ENCODE measurements around the gene CNTNAP5. TPM values are rescaled to one million over a fixed set of nuclear protein-coding genes. Genes with fewer than 3 reads are reported as not detected.

CNTNAP5 gene
- total RNA-seq, 4 donors from 2014 or later, result not detected

DNA sequence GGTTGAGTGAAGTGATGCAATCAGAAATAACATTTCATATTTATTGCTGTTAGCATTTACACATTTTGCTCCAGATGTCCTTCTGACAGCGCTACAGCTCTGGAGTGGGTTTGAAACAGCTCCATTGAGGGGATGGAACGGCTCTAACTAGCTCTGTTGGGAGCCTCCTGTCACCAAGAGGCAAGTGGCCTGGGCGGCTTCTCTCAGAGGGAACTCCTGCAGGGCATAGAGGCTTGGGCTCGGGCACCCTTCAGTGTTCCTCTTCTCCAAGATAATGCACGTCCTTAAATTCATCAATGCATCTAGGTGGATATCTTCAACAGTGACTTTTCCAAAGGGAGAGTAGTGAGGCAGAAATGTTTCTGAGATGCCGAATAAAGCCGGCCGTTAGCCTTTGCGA is 122.5 kb downstream of the CNTNAP5 start:
- Histone ChIP-seq H3K4me1 (no peaks in the 10 kb centered on the region), H3K9me3 (no peaks in the 10 kb centered on the region), H3K4me3 (no peak overlapping the region), H3K27ac (no peak overlapping the region), H3K36me3 (no peaks in the 10 kb centered on the region), H3K27me3 (no peaks in the 10 kb centered on the region)
- no peak for TF ChIP-seq CTCF (IDR thresholded peaks at IDR 0.05 in 4 of 5, conservative IDR thresholded peaks at IDR 0.05 in 1 of 5)
- no peak for TF ChIP-seq POLR2A (IDR thresholded peaks at IDR 0.05)
- in situ Hi-C loops (cut with MboI; ENCODE audit: low sequenced_read_pairs in 4 of 4) (no loop called here), intact Hi-C loops (cut with DNase I; ENCODE audit: low total_unique reads) (no loop called here)
- DNase-seq (no peak), ATAC-seq (no peak)

GRCh38 chr2:124149571-124149970 is 124.5 kb downstream of the CNTNAP5 start:
- no peak for ATAC-seq
- DNase-seq, result no peak
- no peak overlapping the region for H3K4me3 ChIP-seq
- H3K9me3 ChIP-seq, result no peaks in the 10 kb centered on the region
- H3K27ac ChIP-seq, result no peak overlapping the region
- TF ChIP-seq POLR2A (IDR thresholded peaks at IDR 0.05) (no peak), CTCF (IDR thresholded peaks at IDR 0.05 in 4 of 5, conservative IDR thresholded peaks at IDR 0.05 in 1 of 5) (no peak)
- no peaks in the 10 kb centered on the region for H3K27me3 ChIP-seq
- H3K36me3 ChIP-seq, result no peaks in the 10 kb centered on the region
- in situ Hi-C loops (cut with MboI; ENCODE audit: low sequenced_read_pairs in 4 of 4), result no loop called here
- intact Hi-C loops (cut with DNase I; ENCODE audit: low total_unique reads), result no loop called here
- H3K4me1 ChIP-seq, result no peaks in the 10 kb centered on the region

GRCh38 chr2:124151691-124152090 is 126.6 kb downstream of the CNTNAP5 start:
- no peaks in the 10 kb centered on the region for H3K27me3 ChIP-seq
- in situ Hi-C loops (cut with MboI; ENCODE audit: low sequenced_read_pairs in 4 of 4), result no loop called here
- no peaks in the 10 kb centered on the region for H3K4me1 ChIP-seq
- H3K36me3 ChIP-seq, result no peaks in the 10 kb centered on the region
- no peak for ATAC-seq
- intact Hi-C loops (cut with DNase I; ENCODE audit: low total_unique reads), result no loop called here
- DNase-seq, result no peak
- H3K4me3 ChIP-seq, result no peak overlapping the region
- H3K27ac ChIP-seq, result no peak overlapping the region
- TF ChIP-seq CTCF (IDR thresholded peaks at IDR 0.05 in 4 of 5, conservative IDR thresholded peaks at IDR 0.05 in 1 of 5) (no peak), POLR2A (IDR thresholded peaks at IDR 0.05) (no peak)
- no peaks in the 10 kb centered on the region for H3K9me3 ChIP-seq

GRCh38 chr2:124153713-124154112 is 128.6 kb downstream of the CNTNAP5 start:
- DNase-seq (no peak), ATAC-seq (no peak)
- no peak overlapping the region for H3K27ac ChIP-seq
- H3K36me3 ChIP-seq, result no peaks in the 10 kb centered on the region
- in situ Hi-C loops (cut with MboI; ENCODE audit: low sequenced_read_pairs in 4 of 4) (no loop called here), intact Hi-C loops (cut with DNase I; ENCODE audit: low total_unique reads) (no loop called here)
- no peaks in the 10 kb centered on the region for H3K9me3 ChIP-seq
- no peak overlapping the region for H3K4me3 ChIP-seq
- no peaks in the 10 kb centered on the region for H3K4me1 ChIP-seq
- no peaks in the 10 kb centered on the region for H3K27me3 ChIP-seq
- TF ChIP-seq CTCF (IDR thresholded peaks at IDR 0.05 in 4 of 5, conservative IDR thresholded peaks at IDR 0.05 in 1 of 5), result no peak
- no peak for TF ChIP-seq POLR2A (IDR thresholded peaks at IDR 0.05)

- H3K9me3 ChIP-seq, result no peaks in the 10 kb centered on the region
- ATAC-seq (no peak), DNase-seq (no peak)
- intact Hi-C loops (cut with DNase I; ENCODE audit: low total_unique reads) (no loop called here), in situ Hi-C loops (cut with MboI; ENCODE audit: low sequenced_read_pairs in 4 of 4) (no loop called here)
- no peaks in the 10 kb centered on the region for H3K36me3 ChIP-seq
- H3K4me1 ChIP-seq, result no peaks in the 10 kb centered on the region
- no peak for TF ChIP-seq POLR2A (IDR thresholded peaks at IDR 0.05)
- TF ChIP-seq CTCF (IDR thresholded peaks at IDR 0.05 in 4 of 5, conservative IDR thresholded peaks at IDR 0.05 in 1 of 5), result no peak
- no peak overlapping the region for H3K4me3 ChIP-seq
- no peaks in the 10 kb centered on the region for H3K27me3 ChIP-seq
- no peak overlapping the region for H3K27ac ChIP-seq
These were observed 134.1 kb downstream of the CNTNAP5 start for GRCh38 chr2:124159166-124159565.

Measured in gastrocnemius medialis (tissue), 4 donors.